GM12878 (cell line): ENCODE results near the gene PLA2G4E. TPM values are rescaled to one million over a fixed set of nuclear protein-coding genes. Genes with fewer than 3 reads are reported as not detected.

ENCODE experiments used
- ATAC-seq: fragments of 200-7000 bp; cut with Tn5 transposase; 3 replicates; pipeline ENCODE4 v1.9.1; 2020; ENCODE audit warnings: mild to moderate bottlenecking, moderate library complexity
- BruUV-seq: library from RNA; stranded (reverse); fragments of 400-500 nt; replicated peaks from 2 replicates; lab custom pipeline; 2021; lab: Mats Ljungman, UMichigan
- CTCF ChIA-PET: fragments of 300-600 bp; sonication (Branson Sonifier 250); formaldehyde crosslinking; extraction: SDS; loops from one replicate; lab custom pipeline; 2021; ENCODE audit warnings: inconsistent platforms; lab: Yijun Ruan, JAX
- POLR2A ChIA-PET: fragments of 350-600 bp; formaldehyde crosslinking; extraction: SDS; loops from one replicate; lab custom pipeline; 2021; ENCODE audit warnings: inconsistent platforms; lab: Charles Lee
- RAD21 ChIA-PET: fragments of 300-600 bp; sonication (Branson Sonifier 250); formaldehyde crosslinking; loops from one replicate; lab custom pipeline; 2023; ENCODE audit warnings: antibody characterized with exemption; ENCODE audit not compliant: unreplicated experiment; lab: Charles Lee
- SMC1A ChIA-PET: fragments of 300-600 bp; sonication (Branson Sonifier 250); formaldehyde crosslinking; loops from one replicate; lab custom pipeline; 2023; ENCODE audit not compliant: unreplicated experiment, uncharacterized antibody; lab: Charles Lee
- DNase-seq: peaks from one replicate; pipeline ENCODE4 v3.0.0-alpha.2; 2011; ENCODE audit warnings: low read depth, low spot score
- FAIRE-seq: peaks from 3 replicates; lab custom pipeline; 2011; peaks lifted over from hg19 to GRCh38; lab: Jason Lieb, UNC
- H2AFZ ChIP-seq: 2 replicates; pipeline ENCODE4 v1.6.0; 2011; ENCODE audit warnings: low read depth, low read length, control low read depth; ENCODE audit not compliant: control insufficient read depth
- H3K27ac ChIP-seq: 2 replicates; pipeline ENCODE4 v1.5.1; 2011; ENCODE audit warnings: control low read depth; ENCODE audit not compliant: control insufficient read depth, insufficient read depth
- H3K27me3 ChIP-seq, 2 experiments: replicated peaks in 1 of 2; 2 replicates each; pipeline versions ENCODE4 v1.6.0 to v1.6.1; 2011; ENCODE audit warnings: low read length in 1 of 2; ENCODE audit not compliant: control insufficient read depth in 2 of 2, insufficient read depth in 2 of 2
- H3K36me3 ChIP-seq, 2 experiments: 2 replicates each; pipeline ENCODE4 v1.5.1; 2011; ENCODE audit warnings: low read length in 1 of 2; ENCODE audit not compliant: control insufficient read depth in 2 of 2, insufficient read depth in 2 of 2
- H3K4me1 ChIP-seq: 2 replicates; pipeline ENCODE4 v1.6.1; 2011; ENCODE audit warnings: mild to moderate bottlenecking, low read length, moderate library complexity, mixed read lengths; ENCODE audit not compliant: control insufficient read depth, insufficient read depth
- H3K4me2 ChIP-seq: 2 replicates; pipeline ENCODE4 v1.6.0; 2011; ENCODE audit warnings: control low read depth; ENCODE audit not compliant: control insufficient read depth, insufficient read depth
- H3K4me3 ChIP-seq: fragments of 200-600 bp; sonication (generic); 2 replicates; pipeline ENCODE4 v1.5.1; 2016
- H3K79me2 ChIP-seq: 2 replicates; pipeline ENCODE4 v1.6.0; 2011; ENCODE audit warnings: low read length; ENCODE audit not compliant: control insufficient read depth, insufficient read depth
- H3K9ac ChIP-seq: 2 replicates; pipeline ENCODE4 v1.8.0; 2011; ENCODE audit warnings: low read length, control low read depth, mixed read lengths; ENCODE audit not compliant: control insufficient read depth, insufficient read depth
- H3K9me3 ChIP-seq: replicated peaks from 3 replicates; pipeline ENCODE4 v1.5.1; 2011; ENCODE audit warnings: mild to moderate bottlenecking, low read length; ENCODE audit not compliant: control insufficient read depth, insufficient read depth
- H4K20me1 ChIP-seq: 2 replicates; pipeline ENCODE4 v1.6.0; 2011; ENCODE audit not compliant: control insufficient read depth, insufficient read depth
- BACH1 ChIP-seq: fragments of 450-650 bp; IDR thresholded peaks from 2 replicates; pipeline ENCODE4 v1.6.1; 2017; ENCODE audit warnings: mild to moderate bottlenecking, borderline replicate concordance
- BCLAF1 ChIP-seq: fragments of 450-650 bp; IDR thresholded peaks from 2 replicates; pipeline ENCODE4 v1.6.1; 2017; ENCODE audit warnings: antibody characterized with exemption, mild to moderate bottlenecking, moderate library complexity
- CHD4 ChIP-seq: fragments of 200-600 bp; sonication (generic); IDR thresholded peaks from 2 replicates; pipeline ENCODE4 v1.6.1; 2016; ENCODE audit warnings: mild to moderate bottlenecking
- E2F4 ChIP-seq: IDR thresholded peaks from 2 replicates; pipeline ENCODE4 v1.6.1; 2012; ENCODE audit warnings: low read depth, low read length, improper control_type of control experiment
- PAX5 ChIP-seq: IDR thresholded peaks from 2 replicates; pipeline ENCODE4 v1.6.1; 2011; ENCODE audit warnings: low read depth, low read length, borderline replicate concordance
- POU2F2 ChIP-seq: IDR thresholded peaks from 3 replicates; pipeline ENCODE4 v1.6.1; 2011; ENCODE audit warnings: low read depth, mild to moderate bottlenecking, low read length, borderline replicate concordance
- USF2 ChIP-seq: IDR thresholded peaks from 2 replicates; pipeline ENCODE4 v1.6.1; 2011; ENCODE audit warnings: low read depth, low read length, improper control_type of control experiment, borderline replicate concordance
- WGBS: methylation state at CpG from one replicate; pipeline ENCODE4 v1.1.6; 2016; ENCODE audit warnings: low lambda C conversion rate; ENCODE audit not compliant: insufficient replicate concordance, insufficient coverage; ENCODE audit errors: missing lambda C conversion rate; 5-methylcytosine and 5-hydroxymethylcytosine counted together
- in situ Hi-C: fragments of 300-500 bp; cut with MboI; formaldehyde crosslinking; loops from 9 replicates; pipeline ENCODE4 v1.14.3; 2018; ENCODE audit warnings: mixed read lengths
- intact Hi-C: fragments of 100-400 bp; cut with micrococcal nuclease; formaldehyde crosslinking; loops from one replicate; pipeline ENCODE4 v1.14.2; 2022; ENCODE audit not compliant: unreplicated experiment
- polyA plus RNA-seq, 11 experiments: library from polyadenylated mRNA; depleted of rRNA in 4 of 11; unstranded in 6 of 11; stranded (reverse) in 5 of 11; fragments of >200 nt; fragmentation: Nextera tagmentation in 4 of 11; fragmentation: Illumina TruSeq in 1 of 11; extraction: Ambion mirVana in 4 of 11; extraction: Trizol in 1 of 11; gene quantifications; 1 replicate in 1 of 11; 2 replicates in 10 of 11; pipeline versions ENCODE4 v1.2.1 to v1.2.3, GENCODE V29; 2011 to 2016; ENCODE audit warnings: inconsistent platforms in 2 of 11, missing spikeins in 2 of 11, low read depth in 1 of 11
- total RNA-seq, 4 experiments: library from RNA; depleted of rRNA in 3 of 4; stranded (reverse); fragments of >200 nt in 3 of 4; fragmentation: Illumina TruSeq in 1 of 4; extraction: Trizol in 1 of 4; gene quantifications; 2 replicates each; pipeline versions ENCODE4 v1.2.1 to v1.2.3, GENCODE V29; 2013 to 2021

Gene PLA2G4E
- total and polyA plus RNA-seq, 10 of the 15 experiments (the other 5 are each of a cell fraction or from before 2014, with no cell fraction given): 0.05 to 0.32 (median 0.06) TPM; not detected in 5

GRCh38 chr15:41983221-41983620 is 37.6 kb downstream of the PLA2G4E start:
- no TSS peak for BruUV-seq
- H3K27ac ChIP-seq: no peak overlapping the region
- ATAC-seq: no peak
- ChIA-PET CTCF (interaction anchor here (0.7 to 1.6 kb wide), 2 partner anchors 69 to 113 kb away, joined by 3 to 7 read pairs; no protein-coding TSS in a partner anchor), SMC1A (interaction anchor here (0.9 to 1.4 kb wide), 2 partner anchors 18 to 82 kb away, joined by 3 read pairs; no protein-coding TSS in a partner anchor), RAD21 (interaction anchor here (0.7 kb wide), 1 partner anchor 11 kb away, joined by 3 read pairs; the partner anchor contains the start of gene EHD4), POLR2A (no interaction called here)
- no peaks in the 10 kb centered on the region for H3K79me2 ChIP-seq
- no peak for DNase-seq
- H3K9ac ChIP-seq: no peak overlapping the region
- H3K4me1 ChIP-seq: no peaks in the 10 kb centered on the region
- H3K36me3 ChIP-seq: no peaks in the 10 kb centered on the region
- H4K20me1 ChIP-seq: no peaks in the 10 kb centered on the region
- intact Hi-C loops: no loop called here
- no peaks in the 10 kb centered on the region for H3K9me3 ChIP-seq
- no peak for TF ChIP-seq CHD4
- TF ChIP-seq BCLAF1: no peak
- TF ChIP-seq POU2F2: no peak
- no peak for TF ChIP-seq BACH1
- TF ChIP-seq E2F4: no peak
- no peak for TF ChIP-seq USF2
- TF ChIP-seq PAX5: no peak
- H3K4me2 ChIP-seq: no peak overlapping the region
- H2AFZ ChIP-seq: no peak overlapping the region
- in situ Hi-C loops: no loop called here
- no peak for FAIRE-seq
- no peak overlapping the region for H3K4me3 ChIP-seq
- 52% methylated on average over 7 of the region's 7 CpGs for WGBS
- H3K27me3 ChIP-seq: peaks cover 0 to 2% of the 10 kb centered on the region in 2 experiments; a peak in 2 of 4 replicates
